ENCODE measurements around the gene DOCK10. TPM values are rescaled to one million over a fixed set of nuclear protein-coding genes. Genes with fewer than 3 reads are reported as not detected.

Gene DOCK10
- total RNA-seq, 1 donor from 2014 or later, result 15.1 TPM

- no peak overlapping the region for H3K27ac ChIP-seq (ENCODE audit: low read depth, low read length)
- no peaks in the 10 kb centered on the region for H3K9me3 ChIP-seq (ENCODE audit: control insufficient read depth in 3 of 3, low read length in 3 of 3)
- no peak overlapping the region for H3K4me3 ChIP-seq (ENCODE audit: low read length in 3 of 3)
- no peaks in the 10 kb centered on the region for H3K4me1 ChIP-seq (ENCODE audit: control insufficient read depth in 3 of 3, insufficient read depth in 3 of 3, low read length in 3 of 3)
- H3K9ac ChIP-seq (ENCODE audit: low read depth in 1 of 3, low read length in 3 of 3), result no peak overlapping the region
- H3K36me3 ChIP-seq (ENCODE audit: control insufficient read depth in 3 of 3, insufficient read depth in 3 of 3, low read length in 3 of 3), result no peaks in the 10 kb centered on the region
- H3K27me3 ChIP-seq (ENCODE audit: control insufficient read depth in 3 of 3, insufficient read depth in 3 of 3, low read length in 3 of 3), result no peaks in the 10 kb centered on the region
These were observed 30.2 kb upstream of the DOCK10 start for GRCh38 chr2:225072444-225072843.

GRCh38 chr2:225070811-225071210, 28.5 kb upstream of the DOCK10 start:
- H3K36me3 ChIP-seq (ENCODE audit: control insufficient read depth in 3 of 3, insufficient read depth in 3 of 3, low read length in 3 of 3), result no peaks in the 10 kb centered on the region
- no peak overlapping the region for H3K9ac ChIP-seq (ENCODE audit: low read depth in 1 of 3, low read length in 3 of 3)
- no peaks in the 10 kb centered on the region for H3K4me1 ChIP-seq (ENCODE audit: control insufficient read depth in 3 of 3, insufficient read depth in 3 of 3, low read length in 3 of 3)
- no peak overlapping the region for H3K4me3 ChIP-seq (ENCODE audit: low read length in 3 of 3)
- no peaks in the 10 kb centered on the region for H3K27me3 ChIP-seq (ENCODE audit: control insufficient read depth in 3 of 3, insufficient read depth in 3 of 3, low read length in 3 of 3)
- H3K27ac ChIP-seq (ENCODE audit: low read depth, low read length), result no peak overlapping the region
- no peaks in the 10 kb centered on the region for H3K9me3 ChIP-seq (ENCODE audit: control insufficient read depth in 3 of 3, low read length in 3 of 3)

- Histone ChIP-seq H3K4me1 (ENCODE audit: control insufficient read depth in 3 of 3, insufficient read depth in 3 of 3, low read length in 3 of 3) (no peaks in the 10 kb centered on the region), H3K27ac (ENCODE audit: low read depth, low read length) (no peak overlapping the region), H3K36me3 (ENCODE audit: control insufficient read depth in 3 of 3, insufficient read depth in 3 of 3, low read length in 3 of 3) (no peaks in the 10 kb centered on the region), H3K9me3 (ENCODE audit: control insufficient read depth in 3 of 3, low read length in 3 of 3) (no peaks in the 10 kb centered on the region), H3K27me3 (ENCODE audit: control insufficient read depth in 3 of 3, insufficient read depth in 3 of 3, low read length in 3 of 3) (no peaks in the 10 kb centered on the region), H3K4me3 (ENCODE audit: low read length in 3 of 3) (no peak overlapping the region), H3K9ac (ENCODE audit: low read depth in 1 of 3, low read length in 3 of 3) (no peak overlapping the region)
These were observed 27.7 kb upstream of the DOCK10 start for GRCh38 chr2:225069966-225070365.

GRCh38 chr2:225069477-225069876, 27.2 kb upstream of the DOCK10 start:
- no peaks in the 10 kb centered on the region for H3K36me3 ChIP-seq (ENCODE audit: control insufficient read depth in 3 of 3, insufficient read depth in 3 of 3, low read length in 3 of 3)
- no peaks in the 10 kb centered on the region for H3K4me1 ChIP-seq (ENCODE audit: control insufficient read depth in 3 of 3, insufficient read depth in 3 of 3, low read length in 3 of 3)
- no peaks in the 10 kb centered on the region for H3K9me3 ChIP-seq (ENCODE audit: control insufficient read depth in 3 of 3, low read length in 3 of 3)
- no peak overlapping the region for H3K27ac ChIP-seq (ENCODE audit: low read depth, low read length)
- H3K4me3 ChIP-seq (ENCODE audit: low read length in 3 of 3), result no peak overlapping the region
- H3K9ac ChIP-seq (ENCODE audit: low read depth in 1 of 3, low read length in 3 of 3), result no peak overlapping the region
- no peaks in the 10 kb centered on the region for H3K27me3 ChIP-seq (ENCODE audit: control insufficient read depth in 3 of 3, insufficient read depth in 3 of 3, low read length in 3 of 3)

GRCh38 chr2:225065882-225066281, 23.6 kb upstream of the DOCK10 start:
- H3K27me3 ChIP-seq (ENCODE audit: control insufficient read depth in 3 of 3, insufficient read depth in 3 of 3, low read length in 3 of 3), result no peaks in the 10 kb centered on the region

GRCh38 chr2:225064928-225065327, 22.7 kb upstream of the DOCK10 start:
- Histone ChIP-seq H3K9me3 (ENCODE audit: control insufficient read depth in 3 of 3, low read length in 3 of 3) (no peaks in the 10 kb centered on the region), H3K36me3 (ENCODE audit: control insufficient read depth in 3 of 3, insufficient read depth in 3 of 3, low read length in 3 of 3) (no peaks in the 10 kb centered on the region), H3K4me3 (ENCODE audit: low read length in 3 of 3) (no peak overlapping the region), H3K27ac (ENCODE audit: low read depth, low read length) (no peak overlapping the region), H3K4me1 (ENCODE audit: control insufficient read depth in 3 of 3, insufficient read depth in 3 of 3, low read length in 3 of 3) (no peaks in the 10 kb centered on the region), H3K27me3 (ENCODE audit: control insufficient read depth in 3 of 3, insufficient read depth in 3 of 3, low read length in 3 of 3) (no peaks in the 10 kb centered on the region), H3K9ac (ENCODE audit: low read depth in 1 of 3, low read length in 3 of 3) (no peak overlapping the region)

More at GRCh38 chr2:225065882-225066281, 23.6 kb upstream of the DOCK10 start:
- no peaks in the 10 kb centered on the region for H3K36me3 ChIP-seq (ENCODE audit: control insufficient read depth in 3 of 3, insufficient read depth in 3 of 3, low read length in 3 of 3)
- H3K9ac ChIP-seq (ENCODE audit: low read depth in 1 of 3, low read length in 3 of 3), result no peak overlapping the region
- H3K27ac ChIP-seq (ENCODE audit: low read depth, low read length), result no peak overlapping the region
- no peaks in the 10 kb centered on the region for H3K9me3 ChIP-seq (ENCODE audit: control insufficient read depth in 3 of 3, low read length in 3 of 3)
- no peak overlapping the region for H3K4me3 ChIP-seq (ENCODE audit: low read length in 3 of 3)
- no peaks in the 10 kb centered on the region for H3K4me1 ChIP-seq (ENCODE audit: control insufficient read depth in 3 of 3, insufficient read depth in 3 of 3, low read length in 3 of 3)

GRCh38 chr2:225064362-225064761, 22.1 kb upstream of the DOCK10 start:
- no peaks in the 10 kb centered on the region for H3K36me3 ChIP-seq (ENCODE audit: control insufficient read depth in 3 of 3, insufficient read depth in 3 of 3, low read length in 3 of 3)
- no peaks in the 10 kb centered on the region for H3K9me3 ChIP-seq (ENCODE audit: control insufficient read depth in 3 of 3, low read length in 3 of 3)
- no peak overlapping the region for H3K27ac ChIP-seq (ENCODE audit: low read depth, low read length)
- H3K9ac ChIP-seq (ENCODE audit: low read depth in 1 of 3, low read length in 3 of 3), result no peak overlapping the region
- H3K4me3 ChIP-seq (ENCODE audit: low read length in 3 of 3), result no peak overlapping the region
- H3K27me3 ChIP-seq (ENCODE audit: control insufficient read depth in 3 of 3, insufficient read depth in 3 of 3, low read length in 3 of 3), result no peaks in the 10 kb centered on the region
- no peaks in the 10 kb centered on the region for H3K4me1 ChIP-seq (ENCODE audit: control insufficient read depth in 3 of 3, insufficient read depth in 3 of 3, low read length in 3 of 3)

- H3K9ac ChIP-seq (ENCODE audit: low read depth in 1 of 3, low read length in 3 of 3), result no peak overlapping the region
- H3K4me1 ChIP-seq (ENCODE audit: control insufficient read depth in 3 of 3, insufficient read depth in 3 of 3, low read length in 3 of 3), result no peaks in the 10 kb centered on the region
- no peak overlapping the region for H3K27ac ChIP-seq (ENCODE audit: low read depth, low read length)
- no peaks in the 10 kb centered on the region for H3K27me3 ChIP-seq (ENCODE audit: control insufficient read depth in 3 of 3, insufficient read depth in 3 of 3, low read length in 3 of 3)
- H3K9me3 ChIP-seq (ENCODE audit: control insufficient read depth in 3 of 3, low read length in 3 of 3), result no peaks in the 10 kb centered on the region
- H3K36me3 ChIP-seq (ENCODE audit: control insufficient read depth in 3 of 3, insufficient read depth in 3 of 3, low read length in 3 of 3), result no peaks in the 10 kb centered on the region
- H3K4me3 ChIP-seq (ENCODE audit: low read length in 3 of 3), result no peak overlapping the region
These were observed 14.2 kb upstream of the DOCK10 start for GRCh38 chr2:225056330-225057073.

GRCh38 chr2:225055714-225056113, 13.4 kb upstream of the DOCK10 start:
- no peak overlapping the region for H3K27ac ChIP-seq (ENCODE audit: low read depth, low read length)
- no peaks in the 10 kb centered on the region for H3K4me1 ChIP-seq (ENCODE audit: control insufficient read depth in 3 of 3, insufficient read depth in 3 of 3, low read length in 3 of 3)
- H3K36me3 ChIP-seq (ENCODE audit: control insufficient read depth in 3 of 3, insufficient read depth in 3 of 3, low read length in 3 of 3), result no peaks in the 10 kb centered on the region
- no peak overlapping the region for H3K9ac ChIP-seq (ENCODE audit: low read depth in 1 of 3, low read length in 3 of 3)
- H3K27me3 ChIP-seq (ENCODE audit: control insufficient read depth in 3 of 3, insufficient read depth in 3 of 3, low read length in 3 of 3), result no peaks in the 10 kb centered on the region
- no peaks in the 10 kb centered on the region for H3K9me3 ChIP-seq (ENCODE audit: control insufficient read depth in 3 of 3, low read length in 3 of 3)
- no peak overlapping the region for H3K4me3 ChIP-seq (ENCODE audit: low read length in 3 of 3)

- H3K27me3 ChIP-seq (ENCODE audit: control insufficient read depth in 3 of 3, insufficient read depth in 3 of 3, low read length in 3 of 3), result no peaks in the 10 kb centered on the region
- H3K27ac ChIP-seq (ENCODE audit: low read depth, low read length), result no peak overlapping the region
- no peaks in the 10 kb centered on the region for H3K36me3 ChIP-seq (ENCODE audit: control insufficient read depth in 3 of 3, insufficient read depth in 3 of 3, low read length in 3 of 3)
- H3K4me3 ChIP-seq (ENCODE audit: low read length in 3 of 3), result no peak overlapping the region
- H3K4me1 ChIP-seq (ENCODE audit: control insufficient read depth in 3 of 3, insufficient read depth in 3 of 3, low read length in 3 of 3), result no peaks in the 10 kb centered on the region
- no peaks in the 10 kb centered on the region for H3K9me3 ChIP-seq (ENCODE audit: control insufficient read depth in 3 of 3, low read length in 3 of 3)
- no peak overlapping the region for H3K9ac ChIP-seq (ENCODE audit: low read depth in 1 of 3, low read length in 3 of 3)
These were observed 10.4 kb upstream of the DOCK10 start for GRCh38 chr2:225052703-225053102.

Data from skeletal muscle tissue (tissue), 4 donors.